OCI-LY1 (cell line): ENCODE measurements around the gene BEX2.

ENCODE experiments used
- H2AFZ ChIP-seq: fragments of 200-600 bp; sonication (generic), shearing (Covaris generic); 2 replicates; pipeline ENCODE4 v1.6.0; 2014; ENCODE audit warnings: antibody characterized with exemption, mild to moderate bottlenecking, low read length
- H3F3A ChIP-seq: fragments of 200-600 bp; sonication (generic), shearing (Covaris generic); 2 replicates; pipeline ENCODE4 v1.6.0; 2014; ENCODE audit warnings: mild to moderate bottlenecking, antibody characterized with exemption, low read length, moderate library complexity; ENCODE audit not compliant: insufficient read depth
- H3K27ac ChIP-seq: fragments of 200-600 bp; sonication (generic); 2 replicates; pipeline ENCODE4 v1.5.1; 2014; ENCODE audit warnings: low read length, mixed run types, mild to moderate bottlenecking, low read depth; ENCODE audit not compliant: poor library complexity, severe bottlenecking
- H3K27me3 ChIP-seq: fragments of 200-600 bp; sonication (generic); 2 replicates; pipeline ENCODE4 v1.6.0; 2014; ENCODE audit warnings: antibody characterized with exemption, mild to moderate bottlenecking, low read length, moderate library complexity; ENCODE audit not compliant: insufficient read depth
- H3K36me3 ChIP-seq: fragments of 200-600 bp; sonication (generic); 2 replicates; pipeline ENCODE4 v1.6.1; 2014; ENCODE audit warnings: mild to moderate bottlenecking, antibody characterized with exemption, low read length, moderate library complexity, mixed read lengths; ENCODE audit not compliant: insufficient read depth
- H3K4me1 ChIP-seq: fragments of 200-600 bp; sonication (generic); 2 replicates; pipeline ENCODE4 v1.5.1; 2014; ENCODE audit warnings: mild to moderate bottlenecking, low read length, moderate library complexity; ENCODE audit not compliant: insufficient read depth, severe bottlenecking
- H3K4me2 ChIP-seq: fragments of 200-600 bp; sonication (generic), shearing (Covaris generic); 2 replicates; pipeline ENCODE4 v1.6.1; 2014; ENCODE audit warnings: low read length
- H3K4me3 ChIP-seq: fragments of 200-600 bp; sonication (generic); 2 replicates; pipeline ENCODE4 v1.5.1; 2014; ENCODE audit warnings: low read length, low read depth, mild to moderate bottlenecking, mixed read lengths; ENCODE audit not compliant: poor library complexity, severe bottlenecking
- H3K79me2 ChIP-seq: fragments of 200-600 bp; shearing (Covaris generic); 2 replicates; pipeline ENCODE4 v1.6.1; 2016; ENCODE audit warnings: mixed run types, low read length, mixed read lengths; ENCODE audit not compliant: insufficient read depth
- H3K9ac ChIP-seq: fragments of 200-600 bp; sonication (generic), shearing (Covaris generic); 2 replicates; pipeline ENCODE4 v1.6.1; 2014; ENCODE audit warnings: mild to moderate bottlenecking, low read length, mixed read lengths
- H3K9me2 ChIP-seq: fragments of 200-600 bp; sonication (generic), shearing (Covaris generic); 2 replicates; pipeline ENCODE4 v1.6.1; 2014; ENCODE audit warnings: low read depth, mild to moderate bottlenecking, low read length, mixed read lengths
- H3K9me3 ChIP-seq: fragments of 200-600 bp; shearing (Covaris generic); 2 replicates; pipeline ENCODE4 v1.6.1; 2014; ENCODE audit warnings: low read length, mixed read lengths
- H4K20me1 ChIP-seq: fragments of 200-600 bp; sonication (generic), shearing (Covaris generic); 2 replicates; pipeline ENCODE4 v1.6.0; 2016; ENCODE audit warnings: mild to moderate bottlenecking, low read length; ENCODE audit not compliant: insufficient read depth
- EZH2 ChIP-seq: fragments of 200-600 bp; sonication (generic), shearing (Covaris generic); IDR thresholded peaks from 2 replicates; pipeline ENCODE4 v1.8.0; 2017; ENCODE audit warnings: borderline replicate concordance, mixed run types, mild to moderate bottlenecking, antibody characterized with exemption, low read length, moderate library complexity, mixed read lengths
- TF ChIP-seq, protein P1 (sequence below): fragments of 200-600 bp; sonication (generic), shearing (Covaris generic); IDR thresholded peaks from 2 replicates; pipeline ENCODE4 v1.5.1; 2017; ENCODE audit warnings: mild to moderate bottlenecking, antibody characterized with exemption, low read length, moderate library complexity, mixed read lengths

BEX2 gene

DNA sequence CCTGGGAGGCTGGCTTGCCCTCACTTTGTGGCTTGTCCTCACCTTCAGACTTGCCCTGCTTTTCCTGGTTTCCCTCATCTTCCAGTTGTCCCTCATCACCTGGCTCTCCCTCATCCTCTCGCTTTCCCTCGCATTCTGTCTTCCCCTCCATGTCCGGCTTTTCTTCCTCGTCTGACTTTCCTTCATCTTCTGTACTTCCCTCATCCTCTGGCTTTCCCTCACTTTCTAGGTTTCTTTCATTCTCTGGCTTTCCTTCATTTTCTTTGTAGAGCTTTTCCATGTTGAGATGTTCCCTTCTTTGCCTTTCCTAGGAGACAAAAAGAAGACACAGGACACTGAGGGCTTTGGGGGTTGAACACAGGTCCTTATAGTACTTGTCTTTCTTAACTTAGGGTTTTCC, 36.5 kb downstream of the BEX2 start:
- Histone ChIP-seq H3K79me2 (no peaks in the 10 kb centered on the region), H3K9ac (no peak overlapping the region), H3K36me3 (no peaks in the 10 kb centered on the region), H3K27me3 (no peaks in the 10 kb centered on the region), H3K4me3 (no peak overlapping the region), H3K4me2 (no peak overlapping the region), H3K4me1 (no peaks in the 10 kb centered on the region), H4K20me1 (no peaks in the 10 kb centered on the region), H3K27ac (no peak overlapping the region), H3K9me3 (no peaks in the 10 kb centered on the region), H3F3A (no peaks in the 10 kb centered on the region), H3K9me2 (no peaks in the 10 kb centered on the region), H2AFZ (no peak overlapping the region)
- TF ChIP-seq, protein P1, sequence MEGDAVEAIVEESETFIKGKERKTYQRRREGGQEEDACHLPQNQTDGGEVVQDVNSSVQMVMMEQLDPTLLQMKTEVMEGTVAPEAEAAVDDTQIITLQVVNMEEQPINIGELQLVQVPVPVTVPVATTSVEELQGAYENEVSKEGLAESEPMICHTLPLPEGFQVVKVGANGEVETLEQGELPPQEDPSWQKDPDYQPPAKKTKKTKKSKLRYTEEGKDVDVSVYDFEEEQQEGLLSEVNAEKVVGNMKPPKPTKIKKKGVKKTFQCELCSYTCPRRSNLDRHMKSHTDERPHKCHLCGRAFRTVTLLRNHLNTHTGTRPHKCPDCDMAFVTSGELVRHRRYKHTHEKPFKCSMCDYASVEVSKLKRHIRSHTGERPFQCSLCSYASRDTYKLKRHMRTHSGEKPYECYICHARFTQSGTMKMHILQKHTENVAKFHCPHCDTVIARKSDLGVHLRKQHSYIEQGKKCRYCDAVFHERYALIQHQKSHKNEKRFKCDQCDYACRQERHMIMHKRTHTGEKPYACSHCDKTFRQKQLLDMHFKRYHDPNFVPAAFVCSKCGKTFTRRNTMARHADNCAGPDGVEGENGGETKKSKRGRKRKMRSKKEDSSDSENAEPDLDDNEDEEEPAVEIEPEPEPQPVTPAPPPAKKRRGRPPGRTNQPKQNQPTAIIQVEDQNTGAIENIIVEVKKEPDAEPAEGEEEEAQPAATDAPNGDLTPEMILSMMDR = no peak
- TF ChIP-seq EZH2 = no peak
